ENCODE results near the gene EPHA3.

GRCh38 chr3:89256395-89256794 lies 149.0 kb downstream of the EPHA3 start:
- TF ChIP-seq, protein P1, sequence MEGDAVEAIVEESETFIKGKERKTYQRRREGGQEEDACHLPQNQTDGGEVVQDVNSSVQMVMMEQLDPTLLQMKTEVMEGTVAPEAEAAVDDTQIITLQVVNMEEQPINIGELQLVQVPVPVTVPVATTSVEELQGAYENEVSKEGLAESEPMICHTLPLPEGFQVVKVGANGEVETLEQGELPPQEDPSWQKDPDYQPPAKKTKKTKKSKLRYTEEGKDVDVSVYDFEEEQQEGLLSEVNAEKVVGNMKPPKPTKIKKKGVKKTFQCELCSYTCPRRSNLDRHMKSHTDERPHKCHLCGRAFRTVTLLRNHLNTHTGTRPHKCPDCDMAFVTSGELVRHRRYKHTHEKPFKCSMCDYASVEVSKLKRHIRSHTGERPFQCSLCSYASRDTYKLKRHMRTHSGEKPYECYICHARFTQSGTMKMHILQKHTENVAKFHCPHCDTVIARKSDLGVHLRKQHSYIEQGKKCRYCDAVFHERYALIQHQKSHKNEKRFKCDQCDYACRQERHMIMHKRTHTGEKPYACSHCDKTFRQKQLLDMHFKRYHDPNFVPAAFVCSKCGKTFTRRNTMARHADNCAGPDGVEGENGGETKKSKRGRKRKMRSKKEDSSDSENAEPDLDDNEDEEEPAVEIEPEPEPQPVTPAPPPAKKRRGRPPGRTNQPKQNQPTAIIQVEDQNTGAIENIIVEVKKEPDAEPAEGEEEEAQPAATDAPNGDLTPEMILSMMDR (IDR thresholded peaks at IDR 0.05), result no peak
- no peak for TF ChIP-seq POLR2A (IDR thresholded peaks at IDR 0.05)
